GM23248 (cell line): ENCODE data around the gene EDEM2. TPM values are rescaled to one million over a fixed set of nuclear protein-coding genes. Genes with fewer than 3 reads are reported as not detected.
A peak's percentile ranks its signal among the peaks of the same experiment; 100 is the strongest.

Experiments used
- DNase-seq: peaks from one replicate; pipeline ENCODE4 v3.0.0-alpha.2; 2015
- H2AFZ ChIP-seq: fragments of 200-600 bp; sonication (generic); 2 replicates; pipeline ENCODE4 v1.6.1; 2016; ENCODE audit warnings: antibody characterized with exemption
- H3F3A ChIP-seq: fragments of 200-600 bp; sonication (generic); 2 replicates; pipeline ENCODE4 v1.6.1; 2016; ENCODE audit warnings: mild to moderate bottlenecking, antibody characterized with exemption, mixed run types; ENCODE audit not compliant: insufficient read depth
- H3K27ac ChIP-seq: fragments of 200-600 bp; sonication (generic); 2 replicates; pipeline ENCODE4 v1.5.1; 2016; ENCODE audit warnings: mild to moderate bottlenecking
- H3K27me3 ChIP-seq: fragments of 200-600 bp; sonication (generic); replicated peaks from 2 replicates; pipeline ENCODE4 v1.6.1; 2016; ENCODE audit warnings: mild to moderate bottlenecking; ENCODE audit not compliant: insufficient read depth
- H3K36me3 ChIP-seq: fragments of 200-600 bp; sonication (generic); 2 replicates; pipeline ENCODE4 v1.6.1; 2016; ENCODE audit warnings: low read depth, mild to moderate bottlenecking
- H3K4me1 ChIP-seq: fragments of 200-600 bp; sonication (generic); 2 replicates; pipeline ENCODE4 v1.6.1; 2016; ENCODE audit warnings: mild to moderate bottlenecking; ENCODE audit not compliant: insufficient read depth
- H3K4me2 ChIP-seq: fragments of 200-600 bp; sonication (generic); one replicate; pipeline ENCODE4 v1.6.1; 2016; ENCODE audit warnings: mild to moderate bottlenecking; ENCODE audit not compliant: unreplicated experiment
- H3K4me3 ChIP-seq: fragments of 200-600 bp; sonication (generic); 2 replicates; pipeline ENCODE4 v1.5.1; 2016; ENCODE audit warnings: mild to moderate bottlenecking
- H3K79me2 ChIP-seq: fragments of 200-600 bp; sonication (generic); 2 replicates; pipeline ENCODE4 v1.6.1; 2016; ENCODE audit warnings: mild to moderate bottlenecking; ENCODE audit not compliant: insufficient read depth
- H3K9ac ChIP-seq: fragments of 200-600 bp; sonication (generic); 2 replicates; pipeline ENCODE4 v1.6.1; 2016; ENCODE audit warnings: mild to moderate bottlenecking
- H3K9me2 ChIP-seq: fragments of 200-600 bp; sonication (generic); 2 replicates; pipeline ENCODE4 v1.6.1; 2016; ENCODE audit warnings: mixed run types, mild to moderate bottlenecking, moderate library complexity; ENCODE audit not compliant: insufficient read depth
- H3K9me3 ChIP-seq: fragments of 200-600 bp; sonication (generic); one replicate; pipeline ENCODE4 v1.6.1; 2017; ENCODE audit warnings: low read depth
- H4K20me1 ChIP-seq: fragments of 200-600 bp; sonication (generic); 2 replicates; pipeline ENCODE4 v1.6.0; 2016; ENCODE audit not compliant: insufficient read depth
- EZH2 ChIP-seq: fragments of 200-600 bp; sonication (generic); IDR thresholded peaks from 2 replicates; pipeline ENCODE4 v1.6.1; 2018; ENCODE audit warnings: antibody characterized with exemption, mild to moderate bottlenecking; ENCODE audit not compliant: insufficient read depth, poor library complexity, severe bottlenecking
- EZH2phosphoT487 ChIP-seq: fragments of 200-600 bp; sonication (generic); IDR thresholded peaks from 2 replicates; pipeline ENCODE4 v1.6.1; 2018; ENCODE audit warnings: antibody characterized with exemption, moderate library complexity, mild to moderate bottlenecking, low read depth; ENCODE audit not compliant: insufficient read depth
- WGBS, 2 experiments: methylation state at CpG; one replicate each; pipeline ENCODE4 v1.1.6; 2015 to 2017; ENCODE audit warnings: low lambda C conversion rate in 2 of 2, low coverage in 1 of 2; ENCODE audit errors: missing lambda C conversion rate in 2 of 2; 5-methylcytosine and 5-hydroxymethylcytosine counted together
- in situ Hi-C: fragments of 300-500 bp; cut with MboI; formaldehyde crosslinking; loops from 2 replicates; pipeline ENCODE4 v1.15.0; 2020
- polyA plus RNA-seq: library from polyadenylated mRNA; unstranded; fragments of >200 nt; fragmentation: Nextera tagmentation; extraction: Ambion mirVana; gene quantifications from 2 replicates; pipeline ENCODE4 v1.2.1, GENCODE V29; 2016
- total RNA-seq: library from RNA; depleted of rRNA; stranded (reverse); fragments of >200 nt; shearing (Covaris generic); gene quantifications from 2 replicates; pipeline ENCODE4 v1.2.3, GENCODE V29; 2014

Gene EDEM2
- total and polyA plus RNA-seq, 2 experiments from 2014 or later, result 31.9 to 34.9 TPM

- H3K9me2 ChIP-seq, result no peaks in the 10 kb centered on the region
- no peaks in the 10 kb centered on the region for H3K27me3 ChIP-seq
- H3F3A ChIP-seq, result peaks cover 22% of the 10 kb centered on the region
- peak; percentile 62 for DNase-seq
- no peak overlapping the region for H3K4me2 ChIP-seq
- no peak for TF ChIP-seq EZH2phosphoT487
- no peak for TF ChIP-seq EZH2
- no peaks in the 10 kb centered on the region for H3K9me3 ChIP-seq
- no peaks in the 10 kb centered on the region; the same call in 1 of the 2 replicates for H3K79me2 ChIP-seq
- H3K4me1 ChIP-seq, result peaks cover 7% of the 10 kb centered on the region
- H4K20me1 ChIP-seq, result no peaks in the 10 kb centered on the region
- no peak overlapping the region for H3K4me3 ChIP-seq
- H3K36me3 ChIP-seq, result peaks cover 5% of the 10 kb centered on the region; the same call in 1 of the 2 replicates
- H3K9ac ChIP-seq, result no peak overlapping the region
- 51 to 56% methylated on average over 2 of the region's 2 CpGs for WGBS, 2 experiments
- H3K27ac ChIP-seq, result no peak overlapping the region
- in situ Hi-C loops, result no loop called here
- no peak overlapping the region for H2AFZ ChIP-seq
Observed at GRCh38 chr20:35145141-35145564, 2.0 kb downstream of the EDEM2 start.

DNA sequence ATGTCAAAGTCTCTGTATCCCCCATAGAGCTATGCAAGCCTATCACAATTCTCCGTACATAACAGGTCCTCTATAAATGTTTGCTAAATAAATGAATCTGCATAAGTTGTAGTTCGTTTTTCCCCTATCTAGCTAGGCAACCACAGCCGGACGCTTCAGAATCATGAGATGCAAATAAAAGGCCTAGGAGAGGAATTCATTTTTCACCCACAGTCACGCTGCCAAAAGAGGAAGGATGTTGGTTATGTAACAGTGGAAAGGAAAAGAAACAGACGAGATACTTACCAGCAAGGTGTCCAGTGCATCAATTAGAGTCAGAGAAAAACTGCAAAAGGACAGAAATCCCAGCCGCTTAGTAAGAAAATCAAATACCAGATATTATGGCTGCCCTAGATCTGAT is 2.4 kb downstream of the EDEM2 start:
- Histone ChIP-seq H3K4me3 (no peak overlapping the region), H3K9me2 (no peaks in the 10 kb centered on the region), H3K4me1 (peaks cover 7% of the 10 kb centered on the region), H3K4me2 (no peak overlapping the region), H2AFZ (no peak overlapping the region), H3K9me3 (no peaks in the 10 kb centered on the region), H3K27me3 (no peaks in the 10 kb centered on the region), H3K27ac (no peak overlapping the region), H3K9ac (no peak overlapping the region), H3K36me3 (peaks cover 5% of the 10 kb centered on the region; the same call in 1 of the 2 replicates), H3F3A (peaks cover 22% of the 10 kb centered on the region), H3K79me2 (no peaks in the 10 kb centered on the region; the same call in 1 of the 2 replicates), H4K20me1 (no peaks in the 10 kb centered on the region)
- TF ChIP-seq EZH2 (no peak), EZH2phosphoT487 (no peak)
- in situ Hi-C loops, result no loop called here
- no peak for DNase-seq
- 82% methylated on average over 7 of the region's 7 CpGs for WGBS, 2 experiments

GRCh38 chr20:35135867-35136586 is 11.1 kb downstream of the EDEM2 start:
- H3K4me3 ChIP-seq, result 0 out of 2 replicates have a peak overlapping the region, but pooled peaks have one; percentile 27
- H3K9me3 ChIP-seq, result no peaks in the 10 kb centered on the region
- H4K20me1 ChIP-seq, result no peaks in the 10 kb centered on the region
- H3K27ac ChIP-seq, result peak overlapping the region; percentile 76
- in situ Hi-C loops, result no loop called here
- peaks cover 11% of the 10 kb centered on the region; the same call in 1 of the 2 replicates for H3K36me3 ChIP-seq
- DNase-seq, result peak; percentile 95
- H3F3A ChIP-seq, result peaks cover 24% of the 10 kb centered on the region
- no peaks in the 10 kb centered on the region for H3K79me2 ChIP-seq
- 21 to 23% methylated on average over 11 of the region's 11 CpGs for WGBS, 2 experiments
- H3K9ac ChIP-seq, result peak overlapping the region; percentile 46
- no peaks in the 10 kb centered on the region for H3K9me2 ChIP-seq
- peak overlapping the region; percentile 9 for H3K4me2 ChIP-seq
- H2AFZ ChIP-seq, result no peak overlapping the region
- no peaks in the 10 kb centered on the region for H3K27me3 ChIP-seq
- H3K4me1 ChIP-seq, result peaks cover 20% of the 10 kb centered on the region
- 0 out of 2 replicates have a peak, but pooled peaks have one; percentile 64 for TF ChIP-seq EZH2phosphoT487
- TF ChIP-seq EZH2, result no peak

DNA sequence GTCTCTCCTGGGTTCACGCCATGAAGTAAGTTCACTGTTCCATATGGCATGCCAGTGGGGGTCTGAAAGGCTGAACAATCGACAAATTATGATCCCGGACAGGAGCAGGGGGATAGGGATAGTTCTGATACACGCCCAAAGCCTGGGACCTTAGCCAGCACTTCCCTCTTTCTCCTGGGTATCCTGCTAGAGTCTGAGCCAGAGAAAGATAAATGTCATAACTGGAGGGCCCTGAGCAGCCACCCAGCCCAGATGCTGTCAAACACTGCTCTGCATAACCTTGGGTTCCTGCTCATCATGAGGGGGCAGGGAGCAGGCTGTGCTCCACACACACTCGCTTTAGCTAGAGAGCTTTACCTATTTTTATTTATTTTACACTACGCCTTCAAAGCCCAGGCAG is 12.3 kb downstream of the EDEM2 start:
- Histone ChIP-seq H3K4me3 (no peak overlapping the region), H3K27ac (no peak overlapping the region), H3K27me3 (no peaks in the 10 kb centered on the region), H4K20me1 (no peaks in the 10 kb centered on the region), H3K9me2 (no peaks in the 10 kb centered on the region), H2AFZ (no peak overlapping the region), H3K79me2 (no peaks in the 10 kb centered on the region), H3K9ac (no peak overlapping the region), H3F3A (peaks cover 34% of the 10 kb centered on the region), H3K4me2 (no peak overlapping the region), H3K36me3 (peaks cover 7% of the 10 kb centered on the region; the same call in 1 of the 2 replicates), H3K9me3 (no peaks in the 10 kb centered on the region), H3K4me1 (peaks cover 24% of the 10 kb centered on the region)
- DNase-seq, result no peak
- in situ Hi-C loops, result no loop called here
- TF ChIP-seq EZH2phosphoT487 (no peak), EZH2 (no peak)
- WGBS, 2 experiments, result 93 to 95% methylated on average over 6 of the region's 6 CpGs
